Activated CD8-positive, alpha-beta T cell treated with anti-CD3 and anti-CD28 coated beads for 36 hours (primary cell): ENCODE measurements around the gene WWC2. TPM values are rescaled to one million over a fixed set of nuclear protein-coding genes. Genes with fewer than 3 reads are reported as not detected.

Source experiments
- ATAC-seq: fragments of 200-7000 bp; cut with Tn5 transposase; one replicate; pipeline ENCODE4 v1.10.0; 2021; ENCODE audit warnings: mild to moderate bottlenecking, moderate library complexity
- CTCF ChIA-PET: fragments of 350-600 bp; sonication (Branson Sonifier 250); formaldehyde crosslinking; loops from one replicate; lab custom pipeline; 2021; ENCODE audit warnings: antibody characterized with exemption; lab: Charles Lee
- POLR2A ChIA-PET: fragments of 350-600 bp; sonication (Branson Sonifier 250); formaldehyde crosslinking; loops from one replicate; lab custom pipeline; 2021; ENCODE audit warnings: antibody characterized with exemption; lab: Charles Lee
- DNase-seq: peaks from one replicate; pipeline ENCODE4 v3.0.0-alpha.2; 2020
- H3K27ac Mint-ChIP-seq: one replicate; pipeline ENCODE4 v1.8.0; 2021; ENCODE audit warnings: mild to moderate bottlenecking, mixed read lengths
- H3K27me3 Mint-ChIP-seq: one replicate; pipeline ENCODE4 v1.8.0; 2021; ENCODE audit warnings: mixed read lengths
- H3K36me3 Mint-ChIP-seq: one replicate; pipeline ENCODE4 v1.8.0; 2021; ENCODE audit warnings: low read depth, mixed read lengths
- H3K4me1 Mint-ChIP-seq: one replicate; pipeline ENCODE4 v1.8.0; 2021; ENCODE audit warnings: low read depth, mixed read lengths
- H3K4me3 Mint-ChIP-seq: one replicate; pipeline ENCODE4 v1.8.0; 2021; ENCODE audit warnings: mild to moderate bottlenecking, moderate library complexity, mixed read lengths
- H3K9me3 Mint-ChIP-seq: one replicate; pipeline ENCODE4 v1.8.0; 2021; ENCODE audit warnings: mixed read lengths
- CTCF ChIP-seq: fragments of 200-600 bp; IDR thresholded peaks from one replicate; pipeline ENCODE4 v1.8.0; 2022; ENCODE audit warnings: antibody characterized with exemption, mild to moderate bottlenecking
- intact Hi-C: fragments of 100-400 bp; cut with micrococcal nuclease; formaldehyde crosslinking; loops from one replicate; pipeline ENCODE4 v1.10.0; 2022
- total RNA-seq, 2 experiments: library from RNA; stranded (reverse); gene quantifications; one replicate each; pipeline ENCODE4 v1.2.3, GENCODE V29; 2021

The WWC2 gene
- total RNA-seq, 2 experiments from 2014 or later, result 1.9 TPM

DNA sequence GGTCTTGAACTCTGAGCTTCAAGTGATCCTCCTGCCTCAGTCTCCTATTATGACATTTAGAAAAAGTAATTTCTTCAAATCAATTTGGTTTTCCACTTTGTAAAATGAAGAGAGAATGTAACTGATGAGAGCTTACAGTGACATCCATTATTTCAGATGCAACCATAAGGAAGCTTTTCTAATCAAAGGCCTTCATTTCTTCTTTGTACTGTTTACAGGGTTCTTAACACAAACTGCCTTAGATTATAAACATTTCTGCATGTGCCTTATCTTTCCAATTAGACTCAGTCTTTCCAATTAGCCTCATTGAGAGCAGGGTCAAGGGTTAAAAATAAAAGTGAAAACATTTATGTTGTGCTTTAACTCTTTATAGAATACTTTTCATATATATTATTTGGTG, 71.8 kb downstream of the WWC2 start:
- ChIA-PET POLR2A (no interaction called here), CTCF (interaction anchor here (1.4 kb wide), 1 partner anchor 233 kb away, joined by 3 read pairs; no protein-coding TSS in a partner anchor)
- Mint-ChIP-seq H3K27me3 (peaks cover 10% of the 10 kb centered on the region), H3K36me3 (no peaks in the 10 kb centered on the region), H3K4me3 (no peak overlapping the region), H3K9me3 (no peaks in the 10 kb centered on the region), H3K27ac (no peak overlapping the region), H3K4me1 (no peaks in the 10 kb centered on the region)
- DNase-seq, result no peak
- ATAC-seq, result no peak
- TF ChIP-seq CTCF, result no peak
- intact Hi-C loops, result no loop called here

GRCh38 chr4:183171484-183172267, 72.6 kb downstream of the WWC2 start:
- ATAC-seq (no peak), DNase-seq (no peak)
- Mint-ChIP-seq H3K4me1 (no peaks in the 10 kb centered on the region), H3K27ac (no peak overlapping the region), H3K9me3 (no peaks in the 10 kb centered on the region), H3K27me3 (peaks cover 11% of the 10 kb centered on the region), H3K36me3 (no peaks in the 10 kb centered on the region), H3K4me3 (no peak overlapping the region)
- no peak for TF ChIP-seq CTCF
- intact Hi-C loops, result no loop called here
- ChIA-PET POLR2A (no interaction called here), CTCF (no interaction called here)

- peaks cover 12% of the 10 kb centered on the region for H3K27me3 Mint-ChIP-seq
- H3K4me1 Mint-ChIP-seq, result no peaks in the 10 kb centered on the region
- CTCF ChIA-PET, result no interaction called here
- H3K27ac Mint-ChIP-seq, result no peak overlapping the region
- ATAC-seq (no peak), DNase-seq (no peak)
- intact Hi-C loops, result no loop called here
- no peaks in the 10 kb centered on the region for H3K9me3 Mint-ChIP-seq
- TF ChIP-seq CTCF, result no peak
- POLR2A ChIA-PET, result no interaction called here
- no peaks in the 10 kb centered on the region for H3K36me3 Mint-ChIP-seq
- no peak overlapping the region for H3K4me3 Mint-ChIP-seq
Observed at GRCh38 chr4:183172881-183173280, 73.8 kb downstream of the WWC2 start.

DNA sequence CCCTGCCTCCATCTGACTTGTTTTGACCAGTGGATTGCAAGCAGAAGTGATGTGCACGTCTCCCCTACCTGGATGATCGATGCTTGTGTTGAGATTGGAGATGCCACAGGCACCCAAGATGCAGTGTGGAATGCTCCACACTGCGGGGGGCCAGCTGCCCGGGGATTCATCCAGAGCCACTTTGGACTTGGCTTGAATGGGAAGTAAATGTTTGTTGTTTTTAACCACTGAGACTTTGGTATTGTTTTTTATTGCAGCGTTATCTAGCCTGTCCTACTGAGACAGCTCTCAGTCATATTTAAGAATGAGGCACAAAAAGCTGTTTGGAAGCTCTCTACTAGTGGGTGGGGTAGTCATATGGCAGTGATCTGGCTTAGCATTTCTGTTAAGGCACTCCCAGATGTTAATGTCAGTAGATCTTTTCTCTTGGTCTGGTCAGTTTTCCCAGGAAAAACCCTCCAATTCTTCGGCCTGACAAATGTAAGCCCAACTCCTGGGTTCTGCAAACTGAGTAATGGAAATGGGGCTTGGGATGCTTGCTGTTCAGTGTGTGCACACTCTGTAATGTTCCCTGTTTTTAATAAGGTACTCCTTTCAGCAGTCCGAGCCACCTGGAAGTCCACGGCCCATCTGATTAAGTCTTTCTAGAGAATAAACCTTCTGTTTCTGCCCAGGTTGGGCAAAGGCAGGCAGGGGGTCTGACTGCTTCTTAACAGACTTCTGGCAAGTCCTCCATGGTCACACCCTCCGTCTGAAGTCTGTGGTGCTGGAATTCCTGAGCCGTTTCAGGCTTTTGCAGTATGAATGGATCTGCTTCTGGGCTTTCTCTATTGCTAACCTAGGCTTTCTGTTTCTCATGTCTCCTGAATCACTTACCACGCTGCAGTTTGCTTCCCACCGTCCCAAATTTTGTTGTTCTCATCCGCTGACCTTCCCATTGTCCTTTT, 74.8 kb downstream of the WWC2 start:
- no peak for ATAC-seq
- Mint-ChIP-seq H3K4me3 (no peak overlapping the region), H3K4me1 (no peaks in the 10 kb centered on the region), H3K9me3 (no peaks in the 10 kb centered on the region), H3K36me3 (no peaks in the 10 kb centered on the region), H3K27ac (no peak overlapping the region), H3K27me3 (peaks cover 13% of the 10 kb centered on the region)
- intact Hi-C loops, result no loop called here
- no peak for DNase-seq
- ChIA-PET CTCF (no interaction called here), POLR2A (no interaction called here)
- no peak for TF ChIP-seq CTCF
